ACC112 (cell line): ENCODE measurements around the gene NR2F1-AS1.

Experiments used
- H2AFZ ChIP-seq: fragments of 200-600 bp; sonication (generic); one replicate; pipeline ENCODE4 v1.6.0; 2017; ENCODE audit warnings: antibody characterized with exemption, low read length; ENCODE audit not compliant: unreplicated experiment
- H3K27ac ChIP-seq: fragments of 200-600 bp; sonication (generic); 2 replicates; pipeline ENCODE4 v1.5.1; 2014; ENCODE audit warnings: low read depth, mild to moderate bottlenecking, antibody characterized with exemption, low read length, moderate library complexity
- H3K27me3 ChIP-seq: fragments of 200-600 bp; sonication (generic); 2 replicates; pipeline ENCODE4 v1.6.1; 2014; ENCODE audit warnings: mild to moderate bottlenecking, antibody characterized with exemption, low read length, moderate library complexity, mixed read lengths; ENCODE audit not compliant: insufficient read depth
- H3K36me3 ChIP-seq: fragments of 200-600 bp; sonication (generic); 2 replicates; pipeline ENCODE4 v1.6.1; 2016; ENCODE audit warnings: mild to moderate bottlenecking, antibody characterized with exemption, low read length, moderate library complexity, mixed read lengths; ENCODE audit not compliant: insufficient read depth
- H3K4me1 ChIP-seq: fragments of 200-600 bp; sonication (generic); one replicate; pipeline ENCODE4 v1.6.1; 2016; ENCODE audit warnings: low read length, mixed read lengths; ENCODE audit not compliant: insufficient read depth, unreplicated experiment, control insufficient read depth
- H3K4me3 ChIP-seq: fragments of 200-600 bp; sonication (generic); 2 replicates; pipeline ENCODE4 v1.5.1; 2014; ENCODE audit warnings: mild to moderate bottlenecking, low read depth, low read length
- H3K79me2 ChIP-seq: fragments of 200-600 bp; sonication (generic); one replicate; pipeline ENCODE4 v1.6.0; 2016; ENCODE audit warnings: low read length; ENCODE audit not compliant: control insufficient read depth, unreplicated experiment, insufficient read depth

The NR2F1-AS1 gene

GRCh38 chr5:93573354-93574351 is 7.4 kb downstream of the NR2F1-AS1 start:
- peaks cover 84% of the 10 kb centered on the region for H3K79me2 ChIP-seq
- no peak overlapping the region for H3K27ac ChIP-seq
- H3K4me1 ChIP-seq: peaks cover 47% of the 10 kb centered on the region
- no peak overlapping the region for H3K4me3 ChIP-seq
- peaks cover 30% of the 10 kb centered on the region for H3K36me3 ChIP-seq
- no peaks in the 10 kb centered on the region for H3K27me3 ChIP-seq
- H2AFZ ChIP-seq: peak overlapping the region; percentile 47

GRCh38 chr5:93572608-93573353 is 8.2 kb downstream of the NR2F1-AS1 start:
- peaks cover 41% of the 10 kb centered on the region for H3K4me1 ChIP-seq
- H3K79me2 ChIP-seq: peaks cover 81% of the 10 kb centered on the region
- H3K27ac ChIP-seq: no peak overlapping the region
- H3K36me3 ChIP-seq: peaks cover 30% of the 10 kb centered on the region
- no peak overlapping the region for H2AFZ ChIP-seq
- no peak overlapping the region for H3K4me3 ChIP-seq
- no peaks in the 10 kb centered on the region for H3K27me3 ChIP-seq

DNA sequence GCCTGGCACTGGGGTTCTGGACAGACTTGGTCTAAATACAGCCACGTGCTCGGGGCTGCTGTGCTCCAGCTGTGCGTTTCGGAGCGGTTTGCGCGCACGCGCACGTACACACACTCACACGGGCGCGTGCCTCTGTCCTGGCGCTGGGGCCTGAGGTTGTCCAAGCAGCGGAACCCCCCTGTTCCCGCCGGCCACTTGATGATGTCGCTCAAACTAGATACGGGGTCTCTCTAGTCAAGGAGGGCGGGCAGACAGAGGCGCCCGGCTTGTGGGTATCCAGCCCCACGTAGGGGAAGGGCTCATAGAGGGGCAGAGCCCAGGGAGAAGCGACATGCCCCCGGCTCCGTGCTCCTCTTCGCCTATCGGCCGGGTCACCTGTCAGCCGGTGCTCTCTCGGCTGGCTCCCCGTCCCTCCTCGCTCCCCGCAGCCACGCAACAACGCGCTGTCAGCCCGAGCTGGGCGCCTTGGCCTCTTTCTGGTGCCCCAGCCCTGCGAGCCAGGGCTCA is 8.9 kb downstream of the NR2F1-AS1 start:
- Histone ChIP-seq H2AFZ (no peak overlapping the region), H3K36me3 (peaks cover 30% of the 10 kb centered on the region), H3K79me2 (peaks cover 81% of the 10 kb centered on the region), H3K27ac (no peak overlapping the region), H3K4me3 (no peak overlapping the region), H3K27me3 (no peaks in the 10 kb centered on the region), H3K4me1 (peaks cover 41% of the 10 kb centered on the region)

DNA sequence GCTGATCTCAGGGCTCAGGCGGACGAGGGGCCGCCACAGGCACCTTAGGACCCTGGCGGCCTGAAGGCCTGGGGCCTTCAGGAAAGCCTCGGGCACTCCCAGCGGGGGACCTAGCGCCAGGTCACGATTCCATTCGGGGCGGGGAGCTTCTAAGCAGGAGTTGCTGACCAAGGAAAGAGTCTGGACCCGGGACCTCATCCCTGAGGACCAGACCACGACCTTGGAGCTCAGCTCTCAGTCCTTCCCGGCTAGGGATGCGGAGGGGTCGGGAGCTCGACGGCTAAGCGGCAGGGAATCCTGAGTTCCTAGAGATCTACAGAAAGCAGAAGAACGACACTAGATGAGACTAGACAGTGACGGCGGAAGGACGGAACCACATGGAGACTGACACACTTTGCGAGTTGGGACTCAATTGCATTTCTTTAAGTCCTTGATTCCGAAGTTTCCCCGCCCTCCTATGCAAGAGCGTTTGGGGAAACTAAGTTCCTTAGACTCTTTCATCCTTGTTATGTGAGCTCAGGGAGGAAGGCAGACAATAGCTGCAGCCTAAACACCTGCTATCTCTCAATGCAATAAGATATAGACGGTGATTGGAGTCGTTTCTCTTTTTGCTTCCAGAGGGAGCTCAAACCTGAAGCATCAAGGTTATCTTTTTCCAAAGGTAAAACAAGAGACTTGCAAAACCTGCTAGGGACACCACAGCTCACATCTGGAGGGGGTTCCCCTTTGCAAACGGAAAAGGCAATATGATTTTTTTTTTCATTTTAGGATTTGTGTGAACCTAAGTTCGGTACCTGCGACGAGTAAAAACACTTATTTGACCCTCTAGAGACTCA is 9.7 kb downstream of the NR2F1-AS1 start:
- Histone ChIP-seq H3K4me1 (peaks cover 39% of the 10 kb centered on the region), H3K79me2 (peaks cover 81% of the 10 kb centered on the region), H3K27me3 (no peaks in the 10 kb centered on the region), H2AFZ (no peak overlapping the region), H3K4me3 (no peak overlapping the region), H3K27ac (no peak overlapping the region), H3K36me3 (peaks cover 30% of the 10 kb centered on the region)

DNA sequence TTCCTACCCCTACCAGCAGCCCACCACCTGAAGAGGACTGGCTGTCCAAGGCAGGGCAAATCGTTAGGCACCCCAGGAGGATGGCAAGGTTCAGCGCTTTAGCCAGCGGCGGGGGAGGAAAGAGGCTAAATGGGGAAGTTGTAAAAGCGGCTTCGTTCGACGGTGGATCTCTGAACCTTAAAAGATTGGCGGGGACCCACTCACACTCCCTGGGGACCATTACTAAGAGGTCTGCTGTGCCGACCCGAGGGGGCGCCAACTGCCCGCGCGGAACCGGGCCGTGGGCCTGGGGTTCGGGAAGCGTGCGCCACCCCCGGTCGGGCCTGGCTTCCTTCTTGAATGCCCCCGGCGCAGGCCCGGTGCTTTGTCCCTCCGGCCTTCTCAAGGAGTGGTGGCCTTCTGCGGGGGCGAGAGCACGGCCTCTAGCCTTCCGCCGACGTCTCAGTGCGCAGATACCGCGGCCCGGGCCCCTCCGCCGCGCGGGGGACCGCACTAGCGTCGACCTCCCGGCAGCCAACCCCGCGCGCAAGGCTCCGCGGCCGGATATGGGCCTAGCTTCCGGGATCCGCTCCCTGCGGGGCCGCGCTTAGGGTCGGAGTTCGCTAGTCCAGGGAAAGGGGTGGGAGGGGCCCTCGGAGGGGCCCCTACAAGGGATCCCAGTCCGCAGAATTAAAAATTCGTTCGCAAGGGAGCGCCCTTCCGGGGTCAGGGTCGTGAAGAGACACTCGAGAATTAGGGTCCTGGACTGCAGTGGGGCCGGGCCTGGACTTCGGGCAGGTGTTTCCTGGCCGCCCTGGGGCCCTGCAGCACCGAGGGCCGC is 10.5 kb downstream of the NR2F1-AS1 start:
- Histone ChIP-seq H3K79me2 (peaks cover 79% of the 10 kb centered on the region), H3K4me1 (peaks cover 37% of the 10 kb centered on the region), H3K36me3 (peaks cover 30% of the 10 kb centered on the region), H3K4me3 (no peak overlapping the region), H2AFZ (no peak overlapping the region), H3K27ac (no peak overlapping the region), H3K27me3 (no peaks in the 10 kb centered on the region)

GRCh38 chr5:93569300-93570160 is 11.5 kb downstream of the NR2F1-AS1 start:
- H2AFZ ChIP-seq: no peak overlapping the region
- H3K79me2 ChIP-seq: peaks cover 74% of the 10 kb centered on the region
- H3K4me1 ChIP-seq: peaks cover 32% of the 10 kb centered on the region
- H3K4me3 ChIP-seq: no peak overlapping the region
- no peak overlapping the region for H3K27ac ChIP-seq
- peaks cover 30% of the 10 kb centered on the region for H3K36me3 ChIP-seq
- H3K27me3 ChIP-seq: no peaks in the 10 kb centered on the region

DNA sequence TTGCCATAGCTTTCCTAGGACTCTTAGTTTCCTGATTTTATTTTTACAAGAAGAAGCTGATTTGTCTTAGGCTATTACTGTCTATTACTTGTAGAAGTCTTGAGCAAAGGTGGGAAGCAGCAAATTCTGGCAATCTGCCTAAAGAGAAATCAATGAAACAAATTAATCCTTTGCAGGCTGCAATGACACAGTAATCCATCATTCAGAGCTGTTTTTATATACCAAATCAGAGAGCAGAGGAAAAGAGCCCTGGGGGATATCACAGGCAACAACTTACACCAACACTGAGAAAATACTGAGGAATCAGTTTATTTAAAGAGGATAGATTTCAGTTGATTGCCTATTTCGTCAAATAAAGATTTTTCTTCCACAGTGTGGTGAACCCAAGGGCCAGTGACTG is 13.6 kb downstream of the NR2F1-AS1 start:
- Histone ChIP-seq H3K36me3 (peaks cover 25% of the 10 kb centered on the region), H3K4me3 (peak overlapping the region; percentile 16; the same call in 1 of the 2 replicates), H3K79me2 (peaks cover 62% of the 10 kb centered on the region), H3K4me1 (peaks cover 31% of the 10 kb centered on the region), H3K27ac (no peak overlapping the region; the same call in 1 of the 2 replicates), H2AFZ (no peak overlapping the region), H3K27me3 (no peaks in the 10 kb centered on the region)

- Histone ChIP-seq H3K79me2 (peaks cover 52% of the 10 kb centered on the region), H3K27me3 (no peaks in the 10 kb centered on the region), H3K4me1 (peaks cover 31% of the 10 kb centered on the region)
Observed at GRCh38 chr5:93566091-93566490, 14.9 kb downstream of the NR2F1-AS1 start.

More at GRCh38 chr5:93566091-93566490, 14.9 kb downstream of the NR2F1-AS1 start:
- Histone ChIP-seq H3K4me3 (peak overlapping the region; percentile 28; the same call in 1 of the 2 replicates), H2AFZ (no peak overlapping the region), H3K27ac (peak overlapping the region; percentile 83; the same call in 1 of the 2 replicates), H3K36me3 (peaks cover 15% of the 10 kb centered on the region)
